ENCODE data around the gene PMVK.

DNA sequence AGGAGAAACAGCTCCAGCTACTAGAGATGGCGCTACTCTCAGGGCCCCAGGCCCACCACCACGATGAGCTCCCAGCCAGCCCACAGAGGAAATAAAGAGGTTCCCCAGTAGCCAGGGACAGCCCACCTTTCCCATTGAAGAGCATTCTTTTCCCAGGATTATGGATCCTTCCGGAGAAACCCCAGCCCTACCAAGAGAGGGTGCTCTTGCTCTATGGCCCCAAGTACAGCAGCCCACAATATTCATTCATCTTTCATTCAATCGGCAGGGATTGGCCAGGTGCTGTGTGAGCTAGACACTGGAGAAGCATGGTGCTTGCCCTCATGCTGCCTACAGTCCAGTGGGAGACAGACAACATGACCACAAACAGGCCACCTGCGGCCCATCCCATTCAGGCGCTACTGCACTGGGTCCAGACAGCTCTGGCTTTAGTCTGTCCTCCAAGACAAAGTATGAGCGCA lies 29.9 kb downstream of the PMVK start:
- TF ChIP-seq, protein P1, sequence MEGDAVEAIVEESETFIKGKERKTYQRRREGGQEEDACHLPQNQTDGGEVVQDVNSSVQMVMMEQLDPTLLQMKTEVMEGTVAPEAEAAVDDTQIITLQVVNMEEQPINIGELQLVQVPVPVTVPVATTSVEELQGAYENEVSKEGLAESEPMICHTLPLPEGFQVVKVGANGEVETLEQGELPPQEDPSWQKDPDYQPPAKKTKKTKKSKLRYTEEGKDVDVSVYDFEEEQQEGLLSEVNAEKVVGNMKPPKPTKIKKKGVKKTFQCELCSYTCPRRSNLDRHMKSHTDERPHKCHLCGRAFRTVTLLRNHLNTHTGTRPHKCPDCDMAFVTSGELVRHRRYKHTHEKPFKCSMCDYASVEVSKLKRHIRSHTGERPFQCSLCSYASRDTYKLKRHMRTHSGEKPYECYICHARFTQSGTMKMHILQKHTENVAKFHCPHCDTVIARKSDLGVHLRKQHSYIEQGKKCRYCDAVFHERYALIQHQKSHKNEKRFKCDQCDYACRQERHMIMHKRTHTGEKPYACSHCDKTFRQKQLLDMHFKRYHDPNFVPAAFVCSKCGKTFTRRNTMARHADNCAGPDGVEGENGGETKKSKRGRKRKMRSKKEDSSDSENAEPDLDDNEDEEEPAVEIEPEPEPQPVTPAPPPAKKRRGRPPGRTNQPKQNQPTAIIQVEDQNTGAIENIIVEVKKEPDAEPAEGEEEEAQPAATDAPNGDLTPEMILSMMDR (IDR thresholded peaks at IDR 0.05): peak in 3 of 5 experiments; percentile 12 to 28 (median 14)
- TF ChIP-seq POLR2A (IDR thresholded peaks at IDR 0.05) (no peak), EP300 (IDR thresholded peaks at IDR 0.05) (no peak)

Measured in tibial nerve (tissue), 4 donors.